Hippocampal formation (tissue), 2 donors: ENCODE data around the gene ALDH5A1.

Experiments
- DNase-seq, 2 donors: peaks; one replicate each; lab custom pipeline; 2025; lab: John Stamatoyannopoulos, UW

ALDH5A1 gene

DNA sequence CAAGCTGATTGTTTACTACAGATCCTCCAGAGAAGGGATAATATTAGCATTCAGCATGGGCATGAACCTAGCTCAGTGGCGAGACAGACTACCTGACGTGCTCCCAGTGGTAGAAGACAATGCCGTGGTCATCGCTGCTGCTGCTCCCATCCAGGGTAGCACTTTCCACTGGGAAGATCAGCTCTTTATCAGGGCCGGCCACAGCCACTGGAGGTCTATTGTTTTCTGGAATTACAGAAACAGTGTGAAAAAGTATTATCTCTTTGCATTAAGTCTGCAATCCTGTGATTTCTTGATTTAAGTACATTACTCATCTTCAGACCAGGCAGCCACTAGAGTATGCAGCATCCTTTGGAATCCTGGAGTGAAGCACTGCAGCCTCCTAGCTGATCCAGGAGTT is 75.0 kb downstream of the ALDH5A1 start:
- no peak for DNase-seq

- DNase-seq: no peak
These were observed 76.6 kb downstream of the ALDH5A1 start for GRCh38 chr6:24571361-24571760.

DNA sequence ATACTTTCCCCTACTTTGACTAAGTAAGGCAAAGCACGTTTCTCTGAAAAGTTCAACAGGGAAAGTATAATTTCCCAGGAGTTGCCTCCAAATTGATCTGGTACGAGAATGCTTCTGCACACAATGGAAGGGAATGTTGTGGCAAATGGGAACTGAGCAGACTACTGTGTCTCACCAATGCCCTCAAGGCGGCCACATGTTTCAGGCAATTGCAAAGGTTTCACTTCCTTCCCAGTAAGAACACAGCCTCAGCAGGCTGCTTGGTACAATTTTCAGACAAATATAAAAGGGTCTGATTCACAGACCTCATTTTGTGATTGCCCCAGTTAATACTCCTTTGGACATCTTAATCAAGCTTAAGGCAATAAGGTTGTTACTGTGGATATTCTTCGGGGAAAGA is 80.0 kb downstream of the ALDH5A1 start:
- peak in 1 of 2 donors; percentile 15 for DNase-seq

DNA sequence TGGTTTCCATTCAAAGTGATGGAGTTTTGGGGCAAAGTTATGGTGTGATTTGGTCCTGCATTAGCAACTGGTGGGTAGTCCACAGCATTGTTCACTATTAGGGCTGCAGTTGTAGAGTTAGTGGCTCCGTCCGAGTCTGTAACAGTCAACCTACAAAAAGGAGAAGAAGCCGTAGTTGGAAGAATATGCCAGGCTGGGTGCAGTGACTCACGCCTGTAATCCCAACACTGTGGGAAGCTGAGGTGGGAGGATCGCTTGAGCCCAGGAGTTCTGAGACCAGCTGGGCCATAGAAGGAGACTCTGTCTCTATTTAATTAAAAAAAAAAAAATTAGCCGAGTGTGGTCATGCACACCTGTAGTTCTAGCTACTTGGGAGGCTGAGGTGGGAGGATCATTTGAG is 81.7 kb downstream of the ALDH5A1 start:
- no peak for DNase-seq

DNA sequence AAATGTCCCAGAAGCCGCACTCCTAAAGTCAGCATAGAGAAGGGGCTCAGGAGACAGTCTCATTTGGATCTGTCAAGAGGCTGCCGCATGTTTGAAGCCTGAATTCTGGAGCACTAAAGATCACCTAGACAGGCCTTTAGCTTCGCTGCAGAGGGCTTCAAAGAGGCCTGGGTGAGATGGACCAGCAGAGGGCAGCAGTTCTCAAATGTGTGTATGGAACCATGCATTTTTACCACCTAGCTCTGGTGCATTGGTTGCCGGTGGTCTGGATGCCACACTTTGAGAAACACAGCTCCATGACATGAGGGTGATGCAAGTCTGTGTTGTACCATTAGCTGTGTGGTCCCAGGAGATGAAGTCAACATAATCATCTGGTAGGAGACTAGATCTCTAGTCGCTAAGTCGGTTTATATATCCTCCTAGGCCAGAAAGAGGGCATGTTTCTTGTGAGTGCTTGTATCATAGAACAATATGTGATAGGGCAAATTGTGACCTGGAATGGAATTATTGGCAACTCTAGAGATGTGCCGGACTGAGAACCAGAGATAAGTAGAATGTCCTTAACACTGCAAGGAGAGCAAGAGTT is 86.4 kb downstream of the ALDH5A1 start:
- DNase-seq: peak; percentile 42 to 49

DNA sequence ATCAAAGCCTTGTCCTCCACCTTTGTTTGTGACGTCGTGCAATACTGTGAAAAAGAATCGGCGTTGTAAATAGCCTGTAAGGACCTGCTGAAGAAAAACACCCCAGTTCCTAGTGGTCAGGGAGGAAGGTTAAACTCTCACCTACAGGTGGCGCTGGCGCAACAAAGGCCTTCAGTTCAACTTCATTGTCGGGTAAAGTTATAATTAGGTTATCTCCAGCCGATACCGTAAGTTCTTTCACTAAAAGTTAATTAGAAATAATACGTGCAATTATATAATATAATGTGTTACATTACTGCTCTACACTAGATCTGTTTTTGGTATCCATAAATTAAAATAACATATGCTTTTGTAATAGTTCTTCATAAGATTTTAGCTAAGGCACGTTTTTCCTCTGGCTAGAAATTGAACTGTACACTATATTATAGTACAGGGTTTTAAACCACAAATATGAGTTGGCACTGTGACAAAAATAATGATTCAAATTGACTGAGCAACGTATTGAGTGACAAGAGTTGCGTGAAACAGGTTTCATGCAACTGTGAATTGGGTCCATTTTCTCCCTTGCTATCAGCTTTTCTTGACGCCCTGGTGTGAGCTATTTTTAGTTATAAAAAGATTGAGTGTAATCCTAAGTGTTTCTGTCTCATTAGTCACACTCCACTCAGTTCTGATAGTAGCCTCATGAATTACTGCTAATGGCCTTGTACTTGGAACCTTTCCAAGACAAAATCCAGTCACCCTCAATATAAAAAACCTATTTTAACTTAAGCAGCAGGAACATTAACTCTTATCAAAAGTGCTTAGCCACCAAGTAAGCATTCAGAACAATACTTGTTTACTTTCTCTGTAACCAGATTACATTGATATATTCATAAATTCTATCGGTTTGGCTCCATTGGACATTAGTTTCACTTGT is 89.0 kb downstream of the ALDH5A1 start:
- peak; percentile 45 to 55 for DNase-seq

DNA sequence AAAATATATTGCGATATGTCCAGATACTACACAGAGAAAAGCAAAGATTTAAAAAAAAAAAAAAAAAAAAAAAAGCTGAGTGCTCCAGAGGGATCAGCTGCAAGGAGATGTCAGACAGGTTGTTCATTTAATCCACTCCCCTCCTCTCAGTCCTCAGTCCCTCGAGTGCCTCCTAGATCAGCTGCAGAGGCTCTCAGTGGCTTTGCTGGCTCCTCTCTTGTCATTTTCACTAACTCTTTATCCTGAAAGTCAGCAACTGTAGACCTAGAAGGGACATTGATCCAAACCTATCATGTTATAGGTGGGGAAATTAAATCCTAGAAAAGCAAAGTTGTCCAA is 89.6 kb downstream of the ALDH5A1 start:
- DNase-seq: no peak
